ENCODE data around the gene PPAT. TPM values are rescaled to one million over a fixed set of nuclear protein-coding genes. Genes with fewer than 3 reads are reported as not detected.

PPAT gene
- total RNA-seq = 1 to 10 TPM; 2.6 to 5.4 (median 3.9) TPM

GRCh38 chr4:56435140-56435926 lies at the start of gene PPAT:
Gene PPAT, minus strand, starts transcription at chr4:56435615. Its CDS starts 138 bp downstream, at chr4:56435477.
- peak; percentile 87 to 90 for ATAC-seq
- Histone ChIP-seq H3K9me3 (no peaks in the 10 kb centered on the region), H3K36me3 (no peaks in the 10 kb centered on the region), H3K4me3 (peak within 1 kb of the TSS; percentile 72 to 91 (median 87)), H3K27ac (peak within 1 kb of the TSS; percentile 91 to 99 (median 98)), H3K27me3 (no peaks in the 10 kb centered on the region), H3K4me1 (peaks cover 16 to 18% of the 10 kb centered on the region in 2 donors)
- DNase-seq = peak; percentile 96
- TF ChIP-seq, protein P1, sequence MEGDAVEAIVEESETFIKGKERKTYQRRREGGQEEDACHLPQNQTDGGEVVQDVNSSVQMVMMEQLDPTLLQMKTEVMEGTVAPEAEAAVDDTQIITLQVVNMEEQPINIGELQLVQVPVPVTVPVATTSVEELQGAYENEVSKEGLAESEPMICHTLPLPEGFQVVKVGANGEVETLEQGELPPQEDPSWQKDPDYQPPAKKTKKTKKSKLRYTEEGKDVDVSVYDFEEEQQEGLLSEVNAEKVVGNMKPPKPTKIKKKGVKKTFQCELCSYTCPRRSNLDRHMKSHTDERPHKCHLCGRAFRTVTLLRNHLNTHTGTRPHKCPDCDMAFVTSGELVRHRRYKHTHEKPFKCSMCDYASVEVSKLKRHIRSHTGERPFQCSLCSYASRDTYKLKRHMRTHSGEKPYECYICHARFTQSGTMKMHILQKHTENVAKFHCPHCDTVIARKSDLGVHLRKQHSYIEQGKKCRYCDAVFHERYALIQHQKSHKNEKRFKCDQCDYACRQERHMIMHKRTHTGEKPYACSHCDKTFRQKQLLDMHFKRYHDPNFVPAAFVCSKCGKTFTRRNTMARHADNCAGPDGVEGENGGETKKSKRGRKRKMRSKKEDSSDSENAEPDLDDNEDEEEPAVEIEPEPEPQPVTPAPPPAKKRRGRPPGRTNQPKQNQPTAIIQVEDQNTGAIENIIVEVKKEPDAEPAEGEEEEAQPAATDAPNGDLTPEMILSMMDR (IDR thresholded peaks at IDR 0.05 in 4 of 5, conservative IDR thresholded peaks at IDR 0.05 in 1 of 5) = peak in 3 of 5 experiments; percentile 20 to 52 (median 40)
- TF ChIP-seq POLR2A (IDR thresholded peaks at IDR 0.05) = peak; percentile 64 to 67
- intact Hi-C loops (cut with DNase I; ENCODE audit: low total_unique reads) = loop anchor here (1.0 to 5.0 kb wide), 3 partner anchors 32 to 472 kb away; partner anchors contain the start of genes REST and SRP72
- in situ Hi-C loops (cut with MboI; ENCODE audit: low sequenced_read_pairs in 4 of 4) = loop anchor here in 1 of 4 donors (25.0 kb wide), 1 partner anchor 402 kb away; no protein-coding TSS in a partner anchor

GRCh38 chr4:56480691-56481090 lies 45.3 kb upstream of the PPAT start:
- intact Hi-C loops (cut with DNase I; ENCODE audit: low total_unique reads) = no loop called here
- no peaks in the 10 kb centered on the region for H3K4me1 ChIP-seq
- no peaks in the 10 kb centered on the region for H3K27me3 ChIP-seq
- DNase-seq = no peak
- peaks cover 0 to 81% of the 10 kb centered on the region in 2 donors for H3K36me3 ChIP-seq
- no peaks in the 10 kb centered on the region for H3K9me3 ChIP-seq
- ATAC-seq = no peak
- in situ Hi-C loops (cut with MboI; ENCODE audit: low sequenced_read_pairs in 4 of 4) = no loop called here
- H3K27ac ChIP-seq = no peak overlapping the region
- H3K4me3 ChIP-seq = no peak overlapping the region
- TF ChIP-seq, protein P1 (IDR thresholded peaks at IDR 0.05 in 4 of 5, conservative IDR thresholded peaks at IDR 0.05 in 1 of 5) = no peak
- TF ChIP-seq POLR2A (IDR thresholded peaks at IDR 0.05) = no peak

DNA sequence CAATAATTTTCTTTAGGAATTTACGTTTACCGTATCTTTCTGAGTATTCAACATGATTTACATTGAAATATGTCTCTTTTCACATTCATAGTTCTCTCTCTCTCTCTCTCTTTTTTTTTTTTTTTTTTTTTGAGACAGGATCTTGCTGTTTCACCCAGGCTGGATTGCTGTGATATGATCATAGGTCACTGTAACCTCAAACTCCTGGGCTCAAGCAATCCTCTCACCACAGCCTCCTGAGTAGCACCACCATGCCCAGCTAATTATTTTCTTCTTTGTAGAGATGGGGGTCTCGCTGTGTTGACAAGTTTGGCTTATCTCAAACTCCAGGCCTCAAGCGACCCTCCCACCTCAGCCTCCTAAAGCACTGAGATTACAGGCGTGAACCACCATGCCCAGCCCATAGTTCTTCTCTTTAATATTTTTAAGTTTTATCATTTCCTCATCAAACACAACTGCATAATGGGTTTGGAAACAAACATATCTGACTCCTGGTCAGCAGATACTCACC lies 41.8 kb upstream of the PPAT start:
- no peaks in the 10 kb centered on the region for H3K27me3 ChIP-seq
- no peak overlapping the region for H3K27ac ChIP-seq
- no peak for DNase-seq
- peaks cover 0 to 77% of the 10 kb centered on the region in 2 donors for H3K36me3 ChIP-seq
- TF ChIP-seq, protein P1 (IDR thresholded peaks at IDR 0.05 in 4 of 5, conservative IDR thresholded peaks at IDR 0.05 in 1 of 5) = no peak
- TF ChIP-seq POLR2A (IDR thresholded peaks at IDR 0.05) = no peak
- no peaks in the 10 kb centered on the region for H3K4me1 ChIP-seq
- intact Hi-C loops (cut with DNase I; ENCODE audit: low total_unique reads) = no loop called here
- no peak for ATAC-seq
- in situ Hi-C loops (cut with MboI; ENCODE audit: low sequenced_read_pairs in 4 of 4) = no loop called here
- H3K9me3 ChIP-seq = no peaks in the 10 kb centered on the region
- no peak overlapping the region for H3K4me3 ChIP-seq

DNA sequence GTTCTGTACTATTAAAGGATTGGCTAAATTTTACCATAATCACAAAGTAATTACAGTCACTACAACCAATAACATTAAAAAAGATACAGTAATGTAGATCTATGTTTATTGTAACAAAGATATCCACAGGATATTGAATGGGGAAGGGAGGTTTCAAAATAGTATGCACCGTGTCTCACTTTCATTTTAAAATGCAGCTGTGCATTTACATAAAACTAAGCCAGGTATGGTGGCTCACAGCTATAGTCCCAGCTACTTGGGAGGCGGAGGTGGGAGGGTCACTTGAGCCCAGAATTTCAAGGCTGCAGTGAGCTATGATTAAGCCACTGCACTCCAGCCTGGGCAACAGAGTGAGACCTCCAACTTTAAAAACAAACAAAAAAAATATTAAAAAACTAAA lies 40.5 kb upstream of the PPAT start:
- Histone ChIP-seq H3K9me3 (no peaks in the 10 kb centered on the region), H3K4me3 (no peak overlapping the region), H3K4me1 (no peaks in the 10 kb centered on the region), H3K36me3 (peaks cover 0 to 90% of the 10 kb centered on the region in 2 donors), H3K27me3 (no peaks in the 10 kb centered on the region), H3K27ac (no peak overlapping the region)
- intact Hi-C loops (cut with DNase I; ENCODE audit: low total_unique reads) (no loop called here), in situ Hi-C loops (cut with MboI; ENCODE audit: low sequenced_read_pairs in 4 of 4) (no loop called here)
- TF ChIP-seq, protein P1 (IDR thresholded peaks at IDR 0.05 in 4 of 5, conservative IDR thresholded peaks at IDR 0.05 in 1 of 5) = no peak
- no peak for TF ChIP-seq POLR2A (IDR thresholded peaks at IDR 0.05)
- DNase-seq (no peak), ATAC-seq (no peak)
